ENCODE results near the gene TSHZ2.

GRCh38 chr20:52996658-52997057, 24.5 kb downstream of the TSHZ2 start:
- TF ChIP-seq REST (IDR thresholded peaks at IDR 0.05; ENCODE audit: insufficient read depth in 1 of 2, low read depth in 2 of 2, low read length in 2 of 2) (no peak), POLR2AphosphoS5 (IDR thresholded peaks at IDR 0.05; ENCODE audit: low read depth, low read length) (no peak), FOXP2 (optimal IDR thresholded peaks at IDR 0.05; ENCODE audit: borderline replicate concordance, extremely low read depth, extremely low read length, insufficient read depth) (no peak), TAF1 (IDR thresholded peaks at IDR 0.05; ENCODE audit: borderline replicate concordance, insufficient read depth, low read length) (no peak)

All from PFSK-1 (cell line).